Kidney capillary endothelial cell (primary cell): ENCODE data around the gene CCDC142.
A peak's percentile ranks its signal among the peaks of the same experiment; 100 is the strongest.

Experiments
- DNase-seq: peaks from one replicate; pipeline ENCODE4 v3.0.0-alpha.2; 2018; ENCODE audit warnings: low spot score

Gene CCDC142

GRCh38 chr2:74441170-74441689, 41.6 kb downstream of the CCDC142 start:
- DNase-seq = no peak

GRCh38 chr2:74440378-74441169, 42.2 kb downstream of the CCDC142 start:
- peak; percentile 60 for DNase-seq

- no peak for DNase-seq
Observed at GRCh38 chr2:74439803-74440377, 42.9 kb downstream of the CCDC142 start.

- DNase-seq = no peak
Observed at GRCh38 chr2:74439373-74439772, 43.4 kb downstream of the CCDC142 start.

GRCh38 chr2:74438248-74438647, 44.5 kb downstream of the CCDC142 start:
- no peak for DNase-seq

- DNase-seq = no peak
Observed at GRCh38 chr2:74436848-74437695, 45.7 kb downstream of the CCDC142 start.

GRCh38 chr2:74436111-74436805, 46.5 kb downstream of the CCDC142 start:
- DNase-seq = no peak

- DNase-seq = no peak
Observed at GRCh38 chr2:74430502-74430901, 52.3 kb downstream of the CCDC142 start.

GRCh38 chr2:74429487-74430451, 53.0 kb downstream of the CCDC142 start:
- DNase-seq = no peak

GRCh38 chr2:74428675-74429074, 54.1 kb downstream of the CCDC142 start:
- no peak for DNase-seq

GRCh38 chr2:74427551-74427950, 55.2 kb downstream of the CCDC142 start:
- no peak for DNase-seq

GRCh38 chr2:74426181-74426758, 56.5 kb downstream of the CCDC142 start:
- DNase-seq = no peak

GRCh38 chr2:74425523-74425922, 57.3 kb downstream of the CCDC142 start:
- no peak for DNase-seq

- no peak for DNase-seq
Observed at GRCh38 chr2:74424995-74425406, 57.8 kb downstream of the CCDC142 start.

GRCh38 chr2:74424139-74424992, 58.4 kb downstream of the CCDC142 start:
- no peak for DNase-seq
